K562 (cell line): ENCODE measurements around the gene MPV17L2. TPM values are rescaled to one million over a fixed set of nuclear protein-coding genes. Genes with fewer than 3 reads are reported as not detected.
A peak's percentile ranks its signal among the peaks of the same experiment; 100 is the strongest.

Source experiments
- CTBP1 ChIP-seq: fragments of 450-650 bp; IDR thresholded peaks from 2 replicates; pipeline ENCODE4 v1.6.1; 2016; ENCODE audit warnings: borderline replicate concordance
- FIP1L1 ChIP-seq: fragments of 200-400 bp; formaldehyde crosslinking; IDR thresholded peaks from 2 replicates; pipeline ENCODE4 v1.6.1; 2018; ENCODE audit warnings: mild to moderate bottlenecking, low read depth, low read length; ENCODE audit not compliant: poor library complexity, severe bottlenecking
- FOS ChIP-seq: IDR thresholded peaks from 3 replicates; pipeline ENCODE4 v1.6.1; 2011; ENCODE audit not compliant: insufficient read length; ENCODE audit errors: extremely low read depth
- FOXP1 ChIP-seq: sonication (generic); formaldehyde crosslinking; IDR thresholded peaks from 2 replicates; pipeline ENCODE4 v1.8.0; 2022; ENCODE audit warnings: mild to moderate bottlenecking, missing genetic modification reagents
- JUND ChIP-seq, 2 experiments: IDR thresholded peaks; 2 replicates in 1 of 2; 3 replicates in 1 of 2; pipeline ENCODE4 v1.6.1; 2011; ENCODE audit warnings: borderline replicate concordance in 2 of 2, low read depth in 2 of 2, low read length in 2 of 2, improper control_type of control experiment in 1 of 2, missing biosample characterization in 1 of 2, missing genetic modification characterization in 1 of 2, missing genetic modification reagents in 1 of 2
- PBX2 ChIP-seq, 2 experiments: IDR thresholded peaks in 1 of 2; conservative IDR thresholded peaks in 1 of 2; 2 replicates each; pipeline ENCODE4 v1.6.1; 2016; ENCODE audit warnings: low read depth in 2 of 2, mild to moderate bottlenecking in 1 of 2, missing compliant biosample characterization in 1 of 2, missing genetic modification characterization in 1 of 2, moderate library complexity in 1 of 2
- SP1 ChIP-seq: sonication (generic); formaldehyde crosslinking; IDR thresholded peaks from 2 replicates; pipeline ENCODE4 v1.8.1; 2022; ENCODE audit warnings: mild to moderate bottlenecking, missing genetic modification reagents
- STAT6 ChIP-seq: sonication (generic); formaldehyde crosslinking; IDR thresholded peaks from 2 replicates; pipeline ENCODE4 v1.8.1; 2023; ENCODE audit warnings: mild to moderate bottlenecking, missing genetic modification reagents
- USF1 ChIP-seq: sonication (generic); formaldehyde crosslinking; IDR thresholded peaks from 2 replicates; pipeline ENCODE4 v1.9.0; 2022; ENCODE audit warnings: mild to moderate bottlenecking, missing genetic modification reagents
- ZFP30 ChIP-seq: fragments of 250-450 bp; sonication (Bioruptor Pico); IDR thresholded peaks from 2 replicates; pipeline ENCODE4 v1.8.0; 2022; ENCODE audit warnings: moderate library complexity, mild to moderate bottlenecking, inconsistent platforms, borderline replicate concordance
- polyA plus RNA-seq, 8 experiments: library from polyadenylated mRNA; depleted of rRNA in 4 of 8; stranded (reverse) in 5 of 8; unstranded in 3 of 8; fragments of >200 nt; fragmentation: Nextera tagmentation in 2 of 8; fragmentation: Illumina TruSeq in 1 of 8; extraction: Ambion mirVana in 2 of 8; extraction: Trizol in 1 of 8; gene quantifications; 2 replicates each; pipeline versions ENCODE4 v1.2.1 to v1.2.3, GENCODE V29; 2011 to 2014; ENCODE audit warnings: inconsistent platforms in 1 of 8, missing spikeins in 1 of 8
- total RNA-seq, 7 experiments: library from RNA; depleted of rRNA in 6 of 7; stranded (reverse); fragments of >200 nt in 6 of 7; fragmentation: Illumina TruSeq in 2 of 7; extraction: Trizol in 2 of 7; gene quantifications; 2 replicates each; pipeline versions ENCODE4 v1.2.1 to v1.2.3, GENCODE V29; 2011 to 2021; ENCODE audit warnings: low replicate concordance in 1 of 7
- TF ChIP-seq, protein P1 (sequence below): fragments of 250-450 bp; sonication (Bioruptor Pico); IDR thresholded peaks from 2 replicates; pipeline ENCODE4 v1.4.0; 2020; ENCODE audit warnings: mild to moderate bottlenecking, moderate library complexity, borderline replicate concordance
- TF ChIP-seq, protein P2 (sequence below): fragments of 450-650 bp; IDR thresholded peaks from 2 replicates; pipeline ENCODE4 v1.6.1; 2014; ENCODE audit warnings: low read depth, mild to moderate bottlenecking, moderate library complexity, borderline replicate concordance
- TF ChIP-seq, protein P3 (sequence below): sonication (generic); formaldehyde crosslinking; IDR thresholded peaks from 2 replicates; pipeline ENCODE4 v1.8.0; 2022; ENCODE audit warnings: missing genetic modification reagents, mild to moderate bottlenecking, moderate library complexity, borderline replicate concordance

Gene MPV17L2
- total and polyA plus RNA-seq, 9 of the 15 experiments (the other 6 are each of a cell fraction or from before 2014, with no cell fraction given): 10.6 to 60.2 (median 28.5) TPM

GRCh38 chr19:18203863-18204393 is 10.9 kb downstream of the MPV17L2 start, which contains the start of gene RAB3A (continued):
- TF ChIP-seq STAT6 (0 out of 2 replicates have a peak, but pooled peaks have one; percentile 57), FIP1L1 (peak; percentile 34), PBX2 (CRISPR knock-in tag; IDR thresholded peaks at IDR 0.05; ENCODE audit: low read depth) (peak; percentile 97), PBX2 (tag; conservative IDR thresholded peaks at IDR 0.05; ENCODE audit: low read depth) (peak; percentile 99), SP1 (CRISPR knock-in tag) (peak; percentile 99), CTBP1 (peak; percentile 60), USF1 (CRISPR knock-in tag) (peak; percentile 55; the same call in 1 of the 2 replicates), FOXP1 (CRISPR knock-in tag) (peak; percentile 23; the same call in 1 of the 2 replicates), FOS (peak; percentile 100), ZFP30 (CRISPR knock-in tag) (no peak), JUND (IDR thresholded peaks at IDR 0.05; ENCODE audit: borderline replicate concordance, low read depth, low read length) (peak; percentile 37; the same call in 1 of the 2 replicates), JUND (tag; IDR thresholded peaks at IDR 0.05; ENCODE audit: borderline replicate concordance, low read depth, low read length) (no peak)
- TF ChIP-seq, protein P1, sequence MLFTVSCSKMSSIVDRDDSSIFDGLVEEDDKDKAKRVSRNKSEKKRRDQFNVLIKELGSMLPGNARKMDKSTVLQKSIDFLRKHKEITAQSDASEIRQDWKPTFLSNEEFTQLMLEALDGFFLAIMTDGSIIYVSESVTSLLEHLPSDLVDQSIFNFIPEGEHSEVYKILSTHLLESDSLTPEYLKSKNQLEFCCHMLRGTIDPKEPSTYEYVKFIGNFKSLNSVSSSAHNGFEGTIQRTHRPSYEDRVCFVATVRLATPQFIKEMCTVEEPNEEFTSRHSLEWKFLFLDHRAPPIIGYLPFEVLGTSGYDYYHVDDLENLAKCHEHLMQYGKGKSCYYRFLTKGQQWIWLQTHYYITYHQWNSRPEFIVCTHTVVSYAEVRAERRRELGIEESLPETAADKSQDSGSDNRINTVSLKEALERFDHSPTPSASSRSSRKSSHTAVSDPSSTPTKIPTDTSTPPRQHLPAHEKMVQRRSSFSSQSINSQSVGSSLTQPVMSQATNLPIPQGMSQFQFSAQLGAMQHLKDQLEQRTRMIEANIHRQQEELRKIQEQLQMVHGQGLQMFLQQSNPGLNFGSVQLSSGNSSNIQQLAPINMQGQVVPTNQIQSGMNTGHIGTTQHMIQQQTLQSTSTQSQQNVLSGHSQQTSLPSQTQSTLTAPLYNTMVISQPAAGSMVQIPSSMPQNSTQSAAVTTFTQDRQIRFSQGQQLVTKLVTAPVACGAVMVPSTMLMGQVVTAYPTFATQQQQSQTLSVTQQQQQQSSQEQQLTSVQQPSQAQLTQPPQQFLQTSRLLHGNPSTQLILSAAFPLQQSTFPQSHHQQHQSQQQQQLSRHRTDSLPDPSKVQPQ: no peak
- TF ChIP-seq, protein P2, sequence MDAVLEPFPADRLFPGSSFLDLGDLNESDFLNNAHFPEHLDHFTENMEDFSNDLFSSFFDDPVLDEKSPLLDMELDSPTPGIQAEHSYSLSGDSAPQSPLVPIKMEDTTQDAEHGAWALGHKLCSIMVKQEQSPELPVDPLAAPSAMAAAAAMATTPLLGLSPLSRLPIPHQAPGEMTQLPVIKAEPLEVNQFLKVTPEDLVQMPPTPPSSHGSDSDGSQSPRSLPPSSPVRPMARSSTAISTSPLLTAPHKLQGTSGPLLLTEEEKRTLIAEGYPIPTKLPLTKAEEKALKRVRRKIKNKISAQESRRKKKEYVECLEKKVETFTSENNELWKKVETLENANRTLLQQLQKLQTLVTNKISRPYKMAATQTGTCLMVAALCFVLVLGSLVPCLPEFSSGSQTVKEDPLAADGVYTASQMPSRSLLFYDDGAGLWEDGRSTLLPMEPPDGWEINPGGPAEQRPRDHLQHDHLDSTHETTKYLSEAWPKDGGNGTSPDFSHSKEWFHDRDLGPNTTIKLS: no peak
- TF ChIP-seq, protein P3, sequence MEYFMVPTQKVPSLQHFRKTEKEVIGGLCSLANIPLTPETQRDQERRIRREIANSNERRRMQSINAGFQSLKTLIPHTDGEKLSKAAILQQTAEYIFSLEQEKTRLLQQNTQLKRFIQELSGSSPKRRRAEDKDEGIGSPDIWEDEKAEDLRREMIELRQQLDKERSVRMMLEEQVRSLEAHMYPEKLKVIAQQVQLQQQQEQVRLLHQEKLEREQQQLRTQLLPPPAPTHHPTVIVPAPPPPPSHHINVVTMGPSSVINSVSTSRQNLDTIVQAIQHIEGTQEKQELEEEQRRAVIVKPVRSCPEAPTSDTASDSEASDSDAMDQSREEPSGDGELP (CRISPR knock-in tag): peak; percentile 87
